ENCODE measurements around the gene WDR18. TPM values are rescaled to one million over a fixed set of nuclear protein-coding genes. Genes with fewer than 3 reads are reported as not detected.

The WDR18 gene
- total RNA-seq, 1 experiment from 2014 or later, result 44.0 TPM

GRCh38 chr19:982567-983170, 1.5 kb upstream of the WDR18 start:
- intact Hi-C loops (cut with micrococcal nuclease; ENCODE audit: unreplicated experiment), result loop anchor here (2.0 kb wide), 1 partner anchor 60 kb away; no protein-coding TSS in a partner anchor
- no peak for DNase-seq (ENCODE audit: low read depth, low spot score)

GRCh38 chr19:986083-986482, 1.9 kb downstream of the WDR18 start:
- POLR2A ChIA-PET, result no interaction called here
- H3K36me3 ChIP-seq (ENCODE audit: control insufficient read depth, insufficient read depth, low read length), result peaks cover 4% of the 10 kb centered on the region; the same call in 1 of the 2 replicates
- peaks cover 4% of the 10 kb centered on the region for H3K4me1 ChIP-seq (ENCODE audit: control insufficient read depth, insufficient read depth, low read length)
- CTCF ChIA-PET, result no interaction called here
- TF ChIP-seq POLR2AphosphoS5 (IDR thresholded peaks at IDR 0.05; ENCODE audit: low read depth, low read length), result no peak
- no peak for TF ChIP-seq SIN3A (IDR thresholded peaks at IDR 0.05; ENCODE audit: borderline replicate concordance, insufficient read depth, low read depth, low read length)
- no peaks in the 10 kb centered on the region for H3K27me3 ChIP-seq (ENCODE audit: control insufficient read depth, insufficient read depth, low read length)
- in situ Hi-C loops (cut with HindIII; ENCODE audit: low pct_unique_long_range_greater_than_20kb, low sequenced_read_pairs), result no loop called here
- no peak overlapping the region for H3K4me3 ChIP-seq (ENCODE audit: low read depth in 2 of 2, low read length in 2 of 2)
- DNase-seq (ENCODE audit: low read depth, low spot score) (no peak), ATAC-seq (no peak)
- no TSS peak for BruUV-seq (replicated peaks)
- no peak overlapping the region for H3K27ac ChIP-seq (ENCODE audit: low read length)
- no peaks in the 10 kb centered on the region for H3K9me3 ChIP-seq (ENCODE audit: control insufficient read depth, insufficient read depth, low read depth, low read length)
- intact Hi-C loops (cut with micrococcal nuclease; ENCODE audit: unreplicated experiment), result no loop called here

More at GRCh38 chr19:982567-983170, 1.5 kb upstream of the WDR18 start:
- Histone ChIP-seq H3K4me1 (ENCODE audit: control insufficient read depth, insufficient read depth, low read length) (peaks cover 11% of the 10 kb centered on the region), H3K27ac (ENCODE audit: low read length) (peak overlapping the region; percentile 46), H3K4me3 (ENCODE audit: low read depth in 2 of 2, low read length in 2 of 2) (peak overlapping the region; percentile 29 to 41), H3K36me3 (ENCODE audit: control insufficient read depth, insufficient read depth, low read length) (peaks cover 4% of the 10 kb centered on the region; the same call in 1 of the 2 replicates), H3K9me3 (ENCODE audit: control insufficient read depth, insufficient read depth, low read depth, low read length) (no peaks in the 10 kb centered on the region), H3K27me3 (ENCODE audit: control insufficient read depth, insufficient read depth, low read length) (no peaks in the 10 kb centered on the region)
- in situ Hi-C loops (cut with HindIII; ENCODE audit: low pct_unique_long_range_greater_than_20kb, low sequenced_read_pairs), result no loop called here
- POLR2A ChIA-PET, result no interaction called here
- peak; percentile 87 for ATAC-seq
- TF ChIP-seq CTCF (IDR thresholded peaks at IDR 0.05) (peak; percentile 93), SIN3A (IDR thresholded peaks at IDR 0.05; ENCODE audit: borderline replicate concordance, insufficient read depth, low read depth, low read length) (no peak)
- CTCF ChIA-PET, result no interaction called here
- BruUV-seq (replicated peaks), result no TSS peak

GRCh38 chr19:988081-988480, 3.9 kb downstream of the WDR18 start:
- TF ChIP-seq SIN3A (IDR thresholded peaks at IDR 0.05; ENCODE audit: borderline replicate concordance, insufficient read depth, low read depth, low read length), result no peak
- TF ChIP-seq CTCF (IDR thresholded peaks at IDR 0.05), result no peak
- TF ChIP-seq POLR2AphosphoS5 (IDR thresholded peaks at IDR 0.05; ENCODE audit: low read depth, low read length), result no peak
- TF ChIP-seq TCF7L2 (IDR thresholded peaks at IDR 0.05; ENCODE audit: low read depth, low read length), result no peak
- no peak for TF ChIP-seq REST (IDR thresholded peaks at IDR 0.05; ENCODE audit: insufficient read depth in 1 of 2, low read depth in 2 of 2, low read length in 1 of 2)
- Histone ChIP-seq H3K27ac (ENCODE audit: low read length) (no peak overlapping the region), H3K9me3 (ENCODE audit: control insufficient read depth, insufficient read depth, low read depth, low read length) (no peaks in the 10 kb centered on the region), H3K27me3 (ENCODE audit: control insufficient read depth, insufficient read depth, low read length) (no peaks in the 10 kb centered on the region), H3K4me1 (ENCODE audit: control insufficient read depth, insufficient read depth, low read length) (peaks cover 4% of the 10 kb centered on the region), H3K4me3 (ENCODE audit: low read depth in 2 of 2, low read length in 2 of 2) (no peak overlapping the region), H3K36me3 (ENCODE audit: control insufficient read depth, insufficient read depth, low read length) (peaks cover 4% of the 10 kb centered on the region; the same call in 1 of the 2 replicates)
- in situ Hi-C loops (cut with HindIII; ENCODE audit: low pct_unique_long_range_greater_than_20kb, low sequenced_read_pairs), result no loop called here
- DNase-seq (ENCODE audit: low read depth, low spot score), result no peak
- intact Hi-C loops (cut with micrococcal nuclease; ENCODE audit: unreplicated experiment), result no loop called here
- POLR2A ChIA-PET, result no interaction called here
- no peak for ATAC-seq
- BruUV-seq (replicated peaks), result no TSS peak
- CTCF ChIA-PET, result no interaction called here
